ENCODE measurements around the gene TMEM131. TPM values are rescaled to one million over a fixed set of nuclear protein-coding genes. Genes with fewer than 3 reads are reported as not detected.

Gene TMEM131
- total RNA-seq, 1 donor from 2014 or later: 32.9 TPM

DNA sequence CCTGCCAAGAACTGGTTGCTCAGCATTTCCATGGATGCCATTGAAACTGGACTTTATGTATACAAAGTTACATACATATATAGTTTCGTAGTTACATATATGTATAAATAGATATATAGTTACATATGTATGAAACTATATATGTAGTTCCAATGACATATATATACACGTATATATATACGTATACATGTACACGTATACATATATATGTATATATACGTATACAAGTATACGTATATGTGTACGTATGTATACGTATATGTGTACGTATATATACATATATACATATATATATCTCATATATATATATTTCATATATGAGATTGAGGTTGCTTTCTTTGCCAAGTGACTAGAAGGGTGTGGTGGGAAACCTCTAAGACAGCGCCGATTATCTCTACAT is 10.6 kb upstream of the TMEM131 start:
- H3K9ac ChIP-seq (ENCODE audit: low read depth in 1 of 3, low read length in 3 of 3): no peak overlapping the region
- no peaks in the 10 kb centered on the region for H3K27me3 ChIP-seq (ENCODE audit: control insufficient read depth in 3 of 3, insufficient read depth in 3 of 3, low read length in 3 of 3)
- H3K9me3 ChIP-seq (ENCODE audit: control insufficient read depth in 3 of 3, low read length in 3 of 3): no peaks in the 10 kb centered on the region
- no peak overlapping the region for H3K27ac ChIP-seq (ENCODE audit: low read depth, low read length)
- H3K4me1 ChIP-seq (ENCODE audit: control insufficient read depth in 3 of 3, insufficient read depth in 3 of 3, low read length in 3 of 3): peaks cover 8 to 17% (median 16%) of the 10 kb centered on the region in 3 donors
- no peak overlapping the region for H3K4me3 ChIP-seq (ENCODE audit: low read length in 3 of 3)
- no peaks in the 10 kb centered on the region for H3K36me3 ChIP-seq (ENCODE audit: control insufficient read depth in 3 of 3, insufficient read depth in 3 of 3, low read length in 3 of 3)

DNA sequence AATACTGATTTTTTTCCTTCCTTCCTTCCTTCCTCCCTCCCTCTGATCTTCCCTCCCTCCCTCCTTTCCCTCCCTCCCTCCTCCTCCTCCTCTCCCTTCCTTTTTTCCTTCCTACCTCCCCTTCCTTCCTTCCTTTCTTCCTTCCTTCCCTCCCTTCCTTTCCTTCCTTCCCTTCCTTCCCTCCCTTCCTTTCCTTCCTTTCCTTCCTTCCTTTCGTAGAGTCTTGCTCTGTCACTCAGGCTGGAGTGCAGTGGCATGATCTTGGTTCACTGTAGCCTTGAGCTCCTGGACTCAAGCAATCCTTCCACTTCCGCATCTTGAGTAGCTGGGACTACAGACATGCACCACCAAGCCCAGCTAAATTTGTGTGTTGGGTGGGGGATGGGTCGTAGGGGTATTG is 8.9 kb upstream of the TMEM131 start:
- H3K27me3 ChIP-seq (ENCODE audit: control insufficient read depth in 3 of 3, insufficient read depth in 3 of 3, low read length in 3 of 3): no peaks in the 10 kb centered on the region
- no peak overlapping the region for H3K4me3 ChIP-seq (ENCODE audit: low read length in 3 of 3)
- H3K36me3 ChIP-seq (ENCODE audit: control insufficient read depth in 3 of 3, insufficient read depth in 3 of 3, low read length in 3 of 3): no peaks in the 10 kb centered on the region
- H3K9me3 ChIP-seq (ENCODE audit: control insufficient read depth in 3 of 3, low read length in 3 of 3): no peaks in the 10 kb centered on the region
- no peak overlapping the region for H3K9ac ChIP-seq (ENCODE audit: low read depth in 1 of 3, low read length in 3 of 3)
- H3K27ac ChIP-seq (ENCODE audit: low read depth, low read length): no peak overlapping the region
- H3K4me1 ChIP-seq (ENCODE audit: control insufficient read depth in 3 of 3, insufficient read depth in 3 of 3, low read length in 3 of 3): peaks cover 0 to 6% (median 5%) of the 10 kb centered on the region in 3 donors

DNA sequence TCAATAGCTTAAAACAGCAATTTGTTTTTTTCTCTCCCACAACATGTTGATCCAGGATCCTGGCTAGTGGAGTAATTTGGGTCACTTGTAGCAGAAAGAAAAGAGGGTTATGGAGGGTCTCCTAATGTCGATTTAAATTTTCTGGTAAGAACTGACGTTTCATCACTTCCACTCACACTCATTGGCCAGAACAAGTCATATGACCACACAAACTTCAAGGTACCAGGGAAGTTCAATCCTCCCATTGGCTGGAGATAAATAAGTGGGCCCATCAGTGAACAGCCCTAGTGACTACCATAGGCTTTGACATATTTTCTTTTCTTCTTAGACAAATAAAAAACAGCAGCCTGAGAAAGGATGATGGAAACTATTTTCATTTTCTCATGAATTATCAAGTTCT is 8.3 kb upstream of the TMEM131 start:
- peaks cover 0 to 6% (median 5%) of the 10 kb centered on the region in 3 donors for H3K4me1 ChIP-seq (ENCODE audit: control insufficient read depth in 3 of 3, insufficient read depth in 3 of 3, low read length in 3 of 3)
- no peaks in the 10 kb centered on the region for H3K36me3 ChIP-seq (ENCODE audit: control insufficient read depth in 3 of 3, insufficient read depth in 3 of 3, low read length in 3 of 3)
- H3K9ac ChIP-seq (ENCODE audit: low read depth in 1 of 3, low read length in 3 of 3): no peak overlapping the region
- no peaks in the 10 kb centered on the region for H3K27me3 ChIP-seq (ENCODE audit: control insufficient read depth in 3 of 3, insufficient read depth in 3 of 3, low read length in 3 of 3)
- no peak overlapping the region for H3K27ac ChIP-seq (ENCODE audit: low read depth, low read length)
- H3K4me3 ChIP-seq (ENCODE audit: low read length in 3 of 3): no peak overlapping the region
- no peaks in the 10 kb centered on the region for H3K9me3 ChIP-seq (ENCODE audit: control insufficient read depth in 3 of 3, low read length in 3 of 3)

DNA sequence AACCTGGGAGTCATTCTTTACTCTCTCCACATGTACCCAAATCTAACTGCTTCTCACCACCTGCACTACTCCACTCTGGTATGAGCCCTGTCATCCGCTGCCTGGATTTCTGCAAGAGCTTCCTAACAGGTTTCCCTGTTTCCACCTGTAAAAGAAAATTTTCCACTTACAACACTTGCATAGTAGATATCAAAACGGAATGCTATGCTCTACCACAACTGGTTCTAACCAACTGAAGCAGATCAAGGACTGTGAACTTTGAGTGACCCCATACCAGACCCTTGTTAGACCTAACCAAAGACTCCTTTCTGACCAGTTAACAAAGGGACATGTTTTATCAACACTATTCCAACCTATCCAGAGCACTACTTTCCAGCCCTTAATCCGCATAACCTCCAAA is 3.8 kb upstream of the TMEM131 start:
- Histone ChIP-seq H3K9ac (ENCODE audit: low read depth in 1 of 3, low read length in 3 of 3) (no peak overlapping the region), H3K36me3 (ENCODE audit: control insufficient read depth in 3 of 3, insufficient read depth in 3 of 3, low read length in 3 of 3) (no peaks in the 10 kb centered on the region), H3K27me3 (ENCODE audit: control insufficient read depth in 3 of 3, insufficient read depth in 3 of 3, low read length in 3 of 3) (no peaks in the 10 kb centered on the region), H3K4me1 (ENCODE audit: control insufficient read depth in 3 of 3, insufficient read depth in 3 of 3, low read length in 3 of 3) (peaks cover 3 to 6% (median 6%) of the 10 kb centered on the region in 3 donors), H3K4me3 (ENCODE audit: low read length in 3 of 3) (no peak overlapping the region), H3K9me3 (ENCODE audit: control insufficient read depth in 3 of 3, low read length in 3 of 3) (no peaks in the 10 kb centered on the region), H3K27ac (ENCODE audit: low read depth, low read length) (no peak overlapping the region)

DNA sequence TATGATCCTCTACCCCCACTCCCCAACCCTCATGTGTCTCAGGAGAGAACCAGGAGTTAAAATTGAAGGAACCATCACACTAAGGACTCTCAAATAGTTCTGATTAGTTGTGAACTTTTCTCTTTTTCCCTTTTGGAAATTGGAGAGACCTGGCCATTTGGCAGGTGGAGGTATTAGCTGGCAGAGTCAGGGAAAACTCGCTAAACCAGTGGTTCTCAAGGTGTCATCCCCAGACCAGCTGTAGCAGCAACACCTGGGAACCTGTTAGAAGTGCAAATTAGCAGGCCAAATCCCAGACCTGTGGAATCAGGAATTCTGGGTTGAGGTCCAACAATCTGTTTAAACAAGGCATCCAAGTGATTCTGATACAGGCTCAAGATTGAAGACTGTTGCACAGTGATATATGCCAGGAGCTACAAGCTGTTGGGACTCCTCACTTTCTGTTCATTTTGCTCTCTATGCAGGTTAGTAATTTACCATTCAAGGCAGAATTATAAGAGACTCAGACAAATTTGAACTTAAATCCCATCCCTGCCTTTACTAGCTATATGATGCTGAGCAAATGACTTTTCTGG is 2.8 kb upstream of the TMEM131 start:
- no peaks in the 10 kb centered on the region for H3K27me3 ChIP-seq (ENCODE audit: control insufficient read depth in 3 of 3, insufficient read depth in 3 of 3, low read length in 3 of 3)
- no peak overlapping the region for H3K27ac ChIP-seq (ENCODE audit: low read depth, low read length)
- no peak overlapping the region for H3K4me3 ChIP-seq (ENCODE audit: low read length in 3 of 3)
- H3K4me1 ChIP-seq (ENCODE audit: control insufficient read depth in 3 of 3, insufficient read depth in 3 of 3, low read length in 3 of 3): peaks cover 3 to 15% (median 11%) of the 10 kb centered on the region in 3 donors
- no peak overlapping the region for H3K9ac ChIP-seq (ENCODE audit: low read depth in 1 of 3, low read length in 3 of 3)
- no peaks in the 10 kb centered on the region for H3K9me3 ChIP-seq (ENCODE audit: control insufficient read depth in 3 of 3, low read length in 3 of 3)
- no peaks in the 10 kb centered on the region for H3K36me3 ChIP-seq (ENCODE audit: control insufficient read depth in 3 of 3, insufficient read depth in 3 of 3, low read length in 3 of 3)

DNA sequence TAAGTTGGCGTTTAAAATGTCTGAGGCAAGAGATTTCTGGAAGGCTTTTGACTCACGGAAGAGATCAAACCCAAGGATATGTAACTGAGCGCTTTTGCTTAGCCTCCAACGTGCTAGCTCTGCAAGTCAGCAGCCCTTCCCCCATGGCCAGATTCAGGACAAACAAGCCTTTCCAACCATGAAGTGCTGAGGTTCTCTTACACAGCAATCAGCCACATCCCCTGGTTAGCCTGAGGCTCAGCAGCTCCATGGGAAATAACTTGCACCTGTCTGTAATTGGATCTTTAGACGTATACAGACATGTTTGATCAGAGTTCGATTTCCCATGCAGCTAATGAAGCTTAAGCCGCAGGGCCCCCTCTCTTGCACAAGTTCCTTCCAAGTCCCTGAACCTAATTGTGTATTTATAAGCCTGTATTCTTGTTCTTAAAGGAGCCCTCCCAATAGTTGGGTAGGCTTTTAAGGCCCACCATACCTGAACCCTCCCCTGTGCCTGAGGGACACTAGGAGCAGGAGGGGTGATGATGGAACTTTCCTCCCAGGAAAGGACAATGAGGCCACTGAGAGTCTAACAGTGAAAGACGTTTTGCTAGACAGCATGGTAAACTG is 2.1 kb upstream of the TMEM131 start:
- Histone ChIP-seq H3K9me3 (ENCODE audit: control insufficient read depth in 3 of 3, low read length in 3 of 3) (no peaks in the 10 kb centered on the region), H3K36me3 (ENCODE audit: control insufficient read depth in 3 of 3, insufficient read depth in 3 of 3, low read length in 3 of 3) (no peaks in the 10 kb centered on the region), H3K9ac (ENCODE audit: low read depth in 1 of 3, low read length in 3 of 3) (no peak overlapping the region), H3K27me3 (ENCODE audit: control insufficient read depth in 3 of 3, insufficient read depth in 3 of 3, low read length in 3 of 3) (no peaks in the 10 kb centered on the region), H3K4me1 (ENCODE audit: control insufficient read depth in 3 of 3, insufficient read depth in 3 of 3, low read length in 3 of 3) (peaks cover 8 to 19% (median 16%) of the 10 kb centered on the region in 3 donors), H3K27ac (ENCODE audit: low read depth, low read length) (no peak overlapping the region), H3K4me3 (ENCODE audit: low read length in 3 of 3) (no peak overlapping the region)

DNA sequence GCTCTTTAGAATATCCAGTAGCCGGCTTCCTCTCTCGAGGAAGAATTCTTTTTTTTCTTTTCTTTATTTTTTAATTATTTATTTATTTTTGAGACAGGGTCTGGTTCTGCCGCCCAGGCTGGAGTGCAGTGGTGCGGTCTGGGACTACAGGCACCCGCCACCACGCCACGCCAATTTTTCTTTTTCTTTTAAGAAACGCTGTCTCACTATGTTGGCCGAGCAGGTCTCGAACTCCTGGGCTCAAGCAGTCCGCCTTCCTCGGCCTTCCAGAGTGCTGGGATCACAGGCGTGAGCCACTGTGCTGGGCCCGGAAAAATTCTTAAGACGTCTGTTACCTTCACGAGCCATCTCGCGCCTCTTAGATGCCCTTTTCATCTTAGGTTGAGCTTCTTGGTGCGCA is 931 bp upstream of the TMEM131 start:
- no peaks in the 10 kb centered on the region for H3K27me3 ChIP-seq (ENCODE audit: control insufficient read depth in 3 of 3, insufficient read depth in 3 of 3, low read length in 3 of 3)
- peak overlapping the region; percentile 96 for H3K27ac ChIP-seq (ENCODE audit: low read depth, low read length)
- peaks cover 8 to 24% (median 23%) of the 10 kb centered on the region in 3 donors for H3K4me1 ChIP-seq (ENCODE audit: control insufficient read depth in 3 of 3, insufficient read depth in 3 of 3, low read length in 3 of 3)
- H3K9me3 ChIP-seq (ENCODE audit: control insufficient read depth in 3 of 3, low read length in 3 of 3): no peaks in the 10 kb centered on the region
- H3K4me3 ChIP-seq (ENCODE audit: low read length in 3 of 3): peak overlapping the region; percentile 78 to 94 (median 87)
- H3K9ac ChIP-seq (ENCODE audit: low read depth in 1 of 3, low read length in 3 of 3): peak overlapping the region; percentile 69 to 94 (median 93)
- no peaks in the 10 kb centered on the region for H3K36me3 ChIP-seq (ENCODE audit: control insufficient read depth in 3 of 3, insufficient read depth in 3 of 3, low read length in 3 of 3)

DNA sequence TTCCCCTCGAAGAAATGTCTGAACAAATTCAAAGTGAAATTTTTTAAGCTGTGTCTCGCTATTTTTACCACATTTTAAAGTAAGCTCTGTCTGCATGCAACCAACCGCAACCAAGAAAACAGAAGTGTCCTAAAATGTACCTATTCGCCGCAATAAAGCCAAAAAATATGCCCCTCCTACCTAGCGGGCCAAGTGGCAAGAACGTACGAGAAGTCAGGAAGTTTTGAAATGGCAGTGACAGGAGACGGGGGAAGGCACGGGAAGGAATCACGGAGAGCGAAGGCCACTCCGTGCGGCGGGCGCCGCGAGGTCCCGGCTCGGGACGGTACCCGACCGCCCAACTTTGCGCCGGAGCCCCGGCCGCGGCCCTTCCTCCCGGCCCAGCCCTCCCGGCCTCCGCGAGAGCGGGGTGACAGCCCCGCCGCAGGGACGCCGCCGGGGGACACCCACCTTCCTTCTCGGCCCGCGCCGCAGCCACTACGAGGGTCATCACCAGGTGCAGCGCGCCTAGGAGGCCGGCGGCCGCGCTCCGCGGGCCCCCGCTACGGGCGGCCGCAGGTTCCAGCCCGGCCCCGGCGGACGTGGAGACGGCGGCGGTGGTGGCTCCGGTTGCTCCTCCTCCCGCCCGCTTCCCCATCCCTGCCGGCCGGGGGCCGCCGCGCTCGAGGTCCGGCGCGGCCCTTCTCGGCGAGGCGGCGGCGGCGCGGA is 568 bp downstream of the TMEM131 start:
- no peaks in the 10 kb centered on the region for H3K27me3 ChIP-seq (ENCODE audit: control insufficient read depth in 3 of 3, insufficient read depth in 3 of 3, low read length in 3 of 3)
- H3K9ac ChIP-seq (ENCODE audit: low read depth in 1 of 3, low read length in 3 of 3): peak overlapping the region; percentile 93 to 97 (median 94)
- no peaks in the 10 kb centered on the region for H3K36me3 ChIP-seq (ENCODE audit: control insufficient read depth in 3 of 3, insufficient read depth in 3 of 3, low read length in 3 of 3)
- peak overlapping the region; percentile 96 for H3K27ac ChIP-seq (ENCODE audit: low read depth, low read length)
- peak overlapping the region; percentile 87 to 97 (median 94) for H3K4me3 ChIP-seq (ENCODE audit: low read length in 3 of 3)
- H3K9me3 ChIP-seq (ENCODE audit: control insufficient read depth in 3 of 3, low read length in 3 of 3): no peaks in the 10 kb centered on the region
- H3K4me1 ChIP-seq (ENCODE audit: control insufficient read depth in 3 of 3, insufficient read depth in 3 of 3, low read length in 3 of 3): peaks cover 15 to 36% (median 31%) of the 10 kb centered on the region in 3 donors

DNA sequence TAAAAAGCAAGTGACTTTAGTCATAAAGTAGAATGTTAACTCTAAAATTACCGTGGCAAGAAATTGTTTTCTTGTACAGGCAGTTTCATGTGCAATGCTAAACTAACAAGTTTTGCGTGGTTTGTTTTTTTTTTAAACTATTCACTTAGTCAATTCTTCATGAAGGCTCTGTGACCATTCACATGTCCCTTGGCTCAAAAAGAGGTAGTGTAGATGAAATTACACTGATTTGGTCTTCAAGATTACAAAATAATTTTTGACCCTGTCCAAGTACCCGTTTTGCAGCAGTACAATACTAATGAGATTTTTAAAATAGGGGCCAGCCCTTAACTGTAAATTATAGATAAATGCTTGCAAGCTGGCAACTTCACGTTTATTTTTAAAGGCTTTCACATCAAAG is 1.3 kb downstream of the TMEM131 start:
- peak overlapping the region; percentile 96 for H3K27ac ChIP-seq (ENCODE audit: low read depth, low read length)
- no peaks in the 10 kb centered on the region for H3K27me3 ChIP-seq (ENCODE audit: control insufficient read depth in 3 of 3, insufficient read depth in 3 of 3, low read length in 3 of 3)
- peak overlapping the region; percentile 87 to 97 (median 94) for H3K4me3 ChIP-seq (ENCODE audit: low read length in 3 of 3)
- no peaks in the 10 kb centered on the region for H3K36me3 ChIP-seq (ENCODE audit: control insufficient read depth in 3 of 3, insufficient read depth in 3 of 3, low read length in 3 of 3)
- H3K9me3 ChIP-seq (ENCODE audit: control insufficient read depth in 3 of 3, low read length in 3 of 3): no peaks in the 10 kb centered on the region
- H3K4me1 ChIP-seq (ENCODE audit: control insufficient read depth in 3 of 3, insufficient read depth in 3 of 3, low read length in 3 of 3): peaks cover 15 to 36% (median 31%) of the 10 kb centered on the region in 3 donors
- peak overlapping the region; percentile 93 to 97 (median 94) for H3K9ac ChIP-seq (ENCODE audit: low read depth in 1 of 3, low read length in 3 of 3)

DNA sequence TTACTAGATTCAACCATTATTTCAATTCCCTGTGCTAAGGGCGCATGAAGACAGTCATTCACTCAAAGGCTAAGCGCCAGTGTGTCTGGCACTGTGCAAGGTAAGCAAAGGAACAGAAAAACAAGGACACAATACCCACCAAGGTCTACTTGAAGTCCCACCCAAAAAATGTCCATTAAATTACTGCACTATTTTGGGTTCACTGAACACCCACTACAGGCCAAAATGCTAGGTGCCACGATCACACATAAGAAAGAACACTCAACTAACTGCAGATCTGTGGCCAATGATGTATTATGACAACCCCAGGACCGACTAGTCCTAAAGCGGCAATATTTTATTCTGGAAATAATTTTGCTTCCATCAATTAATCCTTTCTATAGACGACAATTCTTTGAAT is 1.8 kb downstream of the TMEM131 start:
- no peaks in the 10 kb centered on the region for H3K36me3 ChIP-seq (ENCODE audit: control insufficient read depth in 3 of 3, insufficient read depth in 3 of 3, low read length in 3 of 3)
- no peaks in the 10 kb centered on the region for H3K9me3 ChIP-seq (ENCODE audit: control insufficient read depth in 3 of 3, low read length in 3 of 3)
- no peaks in the 10 kb centered on the region for H3K27me3 ChIP-seq (ENCODE audit: control insufficient read depth in 3 of 3, insufficient read depth in 3 of 3, low read length in 3 of 3)
- peak overlapping the region; percentile 87 to 97 (median 94) for H3K4me3 ChIP-seq (ENCODE audit: low read length in 3 of 3)
- H3K27ac ChIP-seq (ENCODE audit: low read depth, low read length): peak overlapping the region; percentile 96
- H3K9ac ChIP-seq (ENCODE audit: low read depth in 1 of 3, low read length in 3 of 3): peak overlapping the region; percentile 93 to 97 (median 94)
- peaks cover 15 to 36% (median 31%) of the 10 kb centered on the region in 3 donors for H3K4me1 ChIP-seq (ENCODE audit: control insufficient read depth in 3 of 3, insufficient read depth in 3 of 3, low read length in 3 of 3)
